Neural crest cell (in vitro differentiated cells): ENCODE data around the gene TRAK2. TPM values are rescaled to one million over a fixed set of nuclear protein-coding genes. Genes with fewer than 3 reads are reported as not detected.
A peak's percentile ranks its signal among the peaks of the same experiment; 100 is the strongest.

Source experiments
- DNase-seq: peaks from one replicate; pipeline ENCODE4 v3.0.0; 2021; ENCODE audit warnings: low read depth, mixed read lengths, low spot score
- H3K27ac Mint-ChIP-seq: one replicate; pipeline ENCODE4 v1.8.0; 2021; ENCODE audit warnings: mild to moderate bottlenecking, mixed read lengths; ENCODE audit not compliant: unreplicated experiment
- H3K27me3 Mint-ChIP-seq: 2 replicates; pipeline ENCODE4 v1.8.0; 2021; ENCODE audit warnings: low read depth, mild to moderate bottlenecking, mixed read lengths
- H3K36me3 Mint-ChIP-seq: 2 replicates; pipeline ENCODE4 v1.8.0; 2021; ENCODE audit warnings: low read depth, mild to moderate bottlenecking, mixed read lengths
- H3K4me1 Mint-ChIP-seq: 2 replicates; pipeline ENCODE4 v1.8.0; 2021; ENCODE audit warnings: mixed read lengths
- H3K4me3 Mint-ChIP-seq: one replicate; pipeline ENCODE4 v1.8.0; 2021; ENCODE audit warnings: mild to moderate bottlenecking, mixed read lengths
- H3K9me3 Mint-ChIP-seq: 2 replicates; pipeline ENCODE4 v1.8.0; 2021; ENCODE audit warnings: mixed read lengths
- CTCF ChIP-seq: fragments of 200-600 bp; sonication (generic); conservative IDR thresholded peaks from 2 replicates; pipeline ENCODE4 v1.5.0; 2021; ENCODE audit warnings: antibody characterized with exemption, mild to moderate bottlenecking
- total RNA-seq: library from RNA; stranded (reverse); gene quantifications from 2 replicates; pipeline ENCODE4 v1.2.1, GENCODE V29; 2021

Gene TRAK2
- total RNA-seq, 1 donor from 2014 or later, result 14.2 TPM

DNA sequence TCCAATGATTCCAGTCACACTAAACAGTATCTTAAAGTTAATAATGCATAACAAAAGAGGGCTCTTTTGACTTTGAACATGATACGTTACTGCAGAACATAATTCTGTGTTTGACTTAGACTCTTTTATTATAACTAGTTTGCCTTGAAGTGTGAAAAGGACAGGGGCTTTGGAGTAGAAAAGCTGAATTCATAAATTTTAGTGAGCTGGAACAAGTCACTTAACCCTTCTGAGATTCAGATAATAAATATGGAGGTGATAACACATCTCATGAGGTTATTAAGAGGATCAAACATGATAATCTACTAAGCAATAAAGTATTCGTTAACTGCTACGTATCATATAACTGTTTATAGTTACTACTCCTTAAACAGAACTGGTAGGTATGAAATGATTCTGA lies 49.4 kb downstream of the TRAK2 start:
- H3K27ac Mint-ChIP-seq, result no peak overlapping the region
- no peak for TF ChIP-seq CTCF
- peaks cover 2% of the 10 kb centered on the region for H3K36me3 Mint-ChIP-seq
- H3K4me3 Mint-ChIP-seq, result no peak overlapping the region
- H3K27me3 Mint-ChIP-seq, result no peaks in the 10 kb centered on the region
- H3K9me3 Mint-ChIP-seq, result no peaks in the 10 kb centered on the region
- H3K4me1 Mint-ChIP-seq, result peaks cover 12% of the 10 kb centered on the region
- no peak for DNase-seq

DNA sequence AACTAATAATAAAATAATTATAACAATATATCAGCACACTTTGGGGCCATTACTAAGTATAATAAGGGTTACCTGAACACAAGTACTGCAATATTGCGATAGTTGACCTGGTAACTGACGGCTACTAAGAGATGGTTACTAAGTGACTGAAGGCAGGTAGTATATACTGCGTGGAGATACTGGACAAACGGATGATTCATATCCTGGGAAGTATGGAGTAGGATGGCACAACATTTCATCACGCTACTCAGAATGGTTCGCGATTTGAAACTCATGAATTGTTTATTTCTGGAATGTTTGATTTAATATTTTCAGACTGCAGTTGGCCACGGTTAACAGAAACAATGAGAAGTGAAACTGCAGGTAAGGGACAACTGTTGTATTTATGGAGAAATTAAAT lies 54.7 kb downstream of the TRAK2 start:
- TF ChIP-seq CTCF, result no peak
- Mint-ChIP-seq H3K27ac (no peak overlapping the region), H3K9me3 (no peaks in the 10 kb centered on the region), H3K27me3 (no peaks in the 10 kb centered on the region), H3K4me1 (no peaks in the 10 kb centered on the region), H3K36me3 (no peaks in the 10 kb centered on the region), H3K4me3 (no peak overlapping the region)
- no peak for DNase-seq

- Mint-ChIP-seq H3K27me3 (no peaks in the 10 kb centered on the region), H3K4me1 (no peaks in the 10 kb centered on the region), H3K36me3 (peaks cover 19% of the 10 kb centered on the region), H3K4me3 (no peak overlapping the region), H3K27ac (no peak overlapping the region), H3K9me3 (no peaks in the 10 kb centered on the region)
- TF ChIP-seq CTCF, result no peak
- DNase-seq, result no peak
Observed at GRCh38 chr2:201383136-201383535, 68.1 kb downstream of the TRAK2 start.

GRCh38 chr2:201378496-201379397 lies 72.5 kb downstream of the TRAK2 start:
- Mint-ChIP-seq H3K4me1 (no peaks in the 10 kb centered on the region), H3K27me3 (no peaks in the 10 kb centered on the region), H3K4me3 (no peak overlapping the region), H3K9me3 (peaks cover 4% of the 10 kb centered on the region), H3K27ac (peak overlapping the region; percentile 27), H3K36me3 (peaks cover 34% of the 10 kb centered on the region)
- TF ChIP-seq CTCF, result no peak
- DNase-seq, result no peak

DNA sequence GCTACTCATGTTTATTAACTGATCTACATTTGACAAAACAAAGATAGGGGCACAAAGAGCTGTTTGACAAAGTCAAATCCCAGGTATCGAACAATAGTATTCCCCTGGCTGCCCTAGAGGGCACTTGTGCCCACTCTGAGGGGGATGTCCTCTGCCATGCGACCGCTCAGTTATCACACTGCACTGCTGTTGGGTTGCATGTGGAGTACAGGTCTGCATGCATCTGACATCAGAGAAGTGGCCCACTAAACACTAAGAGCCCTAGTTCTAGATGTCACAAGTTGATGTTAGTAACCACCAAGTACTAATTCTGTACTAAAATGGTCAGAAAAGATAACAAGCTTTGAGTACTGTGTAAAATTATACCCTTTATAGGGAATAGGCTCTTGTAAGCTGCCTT lies 74.0 kb downstream of the TRAK2 start:
- no peaks in the 10 kb centered on the region for H3K4me1 Mint-ChIP-seq
- no peak for TF ChIP-seq CTCF
- no peak overlapping the region for H3K4me3 Mint-ChIP-seq
- H3K27ac Mint-ChIP-seq, result no peak overlapping the region
- peaks cover 5% of the 10 kb centered on the region for H3K9me3 Mint-ChIP-seq
- peaks cover 42% of the 10 kb centered on the region for H3K36me3 Mint-ChIP-seq
- no peak for DNase-seq
- H3K27me3 Mint-ChIP-seq, result no peaks in the 10 kb centered on the region
